HG03460 (cell line): ENCODE data around the gene EEFSEC.
"Not testable (repeated sequence)": the region's sequence is repeated elsewhere in the genome, so short reads cannot be mapped to it uniquely, and the experiment has no call there.

Experiments
- ATAC-seq: cut with Tn5 transposase; IDR thresholded peaks from one replicate; pipeline ENCODE4 v1.9.1; 2021; ENCODE audit not compliant: unreplicated experiment

Gene EEFSEC

GRCh38 chr3:128152419-128153155 lies 694 bp upstream of the EEFSEC start:
- peak; percentile 45 for ATAC-seq

- not testable (repeated sequence) for ATAC-seq
Observed at GRCh38 chr3:128154354-128154753, 1.1 kb downstream of the EEFSEC start.

- ATAC-seq = no peak
Observed at GRCh38 chr3:128155616-128156360, 2.5 kb downstream of the EEFSEC start.

GRCh38 chr3:128160661-128161060 lies 7.4 kb downstream of the EEFSEC start:
- no peak for ATAC-seq

GRCh38 chr3:128163432-128163831 lies 10.2 kb downstream of the EEFSEC start:
- no peak for ATAC-seq

- ATAC-seq = no peak
Observed at GRCh38 chr3:128166971-128167453, 13.7 kb downstream of the EEFSEC start.

GRCh38 chr3:128167646-128167972 lies 14.3 kb downstream of the EEFSEC start:
- no peak for ATAC-seq

- no peak for ATAC-seq
Observed at GRCh38 chr3:128167973-128168674, 14.8 kb downstream of the EEFSEC start.

GRCh38 chr3:128168836-128169235 lies 15.6 kb downstream of the EEFSEC start:
- no peak for ATAC-seq

GRCh38 chr3:128170866-128171516 lies 17.7 kb downstream of the EEFSEC start:
- ATAC-seq = no peak

GRCh38 chr3:128173200-128173599 lies 19.9 kb downstream of the EEFSEC start:
- ATAC-seq = no peak

- ATAC-seq = no peak
Observed at GRCh38 chr3:128173849-128174248, 20.6 kb downstream of the EEFSEC start.

GRCh38 chr3:128174675-128175590 lies 21.7 kb downstream of the EEFSEC start:
- ATAC-seq = no peak

- ATAC-seq = no peak
Observed at GRCh38 chr3:128175768-128176167, 22.5 kb downstream of the EEFSEC start.

GRCh38 chr3:128176276-128176833 lies 23.1 kb downstream of the EEFSEC start:
- ATAC-seq = no peak

GRCh38 chr3:128177865-128178264 lies 24.6 kb downstream of the EEFSEC start:
- no peak for ATAC-seq

GRCh38 chr3:128178782-128179483 lies 25.7 kb downstream of the EEFSEC start:
- ATAC-seq = no peak

GRCh38 chr3:128179484-128179819 lies 26.2 kb downstream of the EEFSEC start:
- ATAC-seq = no peak

- ATAC-seq = no peak
Observed at GRCh38 chr3:128180436-128180835, 27.2 kb downstream of the EEFSEC start.
